Right lobe of liver (tissue), 6 donors: ENCODE results near the gene TMEM270. TPM values are rescaled to one million over a fixed set of nuclear protein-coding genes. Genes with fewer than 3 reads are reported as not detected.
"Not testable (repeated sequence)": the region's sequence is repeated elsewhere in the genome, so short reads cannot be mapped to it uniquely, and the experiment has no call there.

Source experiments
- ATAC-seq, 4 donors: fragments of 200-7000 bp; cut with Tn5 transposase; one replicate each; pipeline ENCODE4 v1.9.1; 2020; ENCODE audit warnings: mild to moderate bottlenecking in 4 of 4, moderate library complexity in 4 of 4
- DNase-seq, 3 donors: peaks; one replicate each; pipeline ENCODE4 v3.0.0-alpha.2; 2020
- H3K27ac ChIP-seq, 3 donors: fragments of 200-600 bp; one replicate each; pipeline ENCODE4 v1.8.0; 2022
- H3K27me3 ChIP-seq, 2 donors: fragments of 200-600 bp; one replicate each; pipeline ENCODE4 v1.8.0; 2022
- H3K36me3 ChIP-seq, 4 donors: fragments of 200-600 bp; sonication (generic) in 1 of 4; one replicate each; pipeline versions ENCODE4 v1.5.1 to v1.8.0; 2017 to 2022; ENCODE audit warnings: control low read depth in 1 of 4
- H3K4me1 ChIP-seq, 4 donors: fragments of 200-600 bp; sonication (generic) in 1 of 4; one replicate each; pipeline versions ENCODE4 v1.5.1 to v1.8.0; 2017 to 2022; ENCODE audit warnings: control low read depth in 1 of 4
- H3K4me3 ChIP-seq, 3 donors: fragments of 200-600 bp; one replicate each; pipeline ENCODE4 v1.8.0; 2022
- H3K9me3 ChIP-seq, 4 donors: fragments of 200-600 bp; sonication (generic) in 1 of 4; one replicate each; pipeline versions ENCODE4 v1.5.1 to v1.8.0; 2017 to 2022; ENCODE audit warnings: control low read depth in 1 of 4
- CTCF ChIP-seq, 4 donors: fragments of 200-600 bp in 3 of 4; fragments of 450-650 bp in 1 of 4; IDR thresholded peaks; one replicate each; pipeline versions ENCODE4 v1.5.1 to v1.8.0; 2016 to 2022; ENCODE audit warnings: antibody characterized with exemption in 4 of 4, mild to moderate bottlenecking in 2 of 4
- POLR2A ChIP-seq: fragments of 450-650 bp; IDR thresholded peaks from one replicate; pipeline ENCODE4 v1.6.1; 2017; ENCODE audit warnings: antibody characterized with exemption, mild to moderate bottlenecking
- WGBS: methylation state at CpG from one replicate; pipeline ENCODE4 v1.1.6; 2018; ENCODE audit warnings: low coverage, low lambda C conversion rate; ENCODE audit not compliant: insufficient coverage; ENCODE audit errors: missing lambda C conversion rate; 5-methylcytosine and 5-hydroxymethylcytosine counted together
- intact Hi-C, 2 donors: fragments of 100-400 bp; cut with DNase I; formaldehyde crosslinking; loops; one replicate each; pipeline versions ENCODE4 v1.11.2 to v1.14.1; 2022
- total RNA-seq, 6 experiments: library from RNA; depleted of rRNA in 2 of 6; stranded (reverse); fragments of >200 nt in 2 of 6; fragmentation: NEBNext Ultra II Directional in 3 of 6; extraction: Animal tissue kit (Norgen Biotek cat#: 25700) in 3 of 6; gene quantifications; one replicate each; pipeline versions ENCODE4 v1.1.0 to v1.2.4, GENCODE V29; 2016 to 2023
- donor health status: DM: no; HTN: yes; CAD: no.
- donor health status: DM: no; HTN: no; CAD: no.
- donor health status: DM: no; HTN: no; CAD: no.
- donor health status: DM: no; HTN: yes; CAD: no.
- donor health status: DM: no; HTN: yes; CAD: no.

Gene TMEM270
- total RNA-seq, 6 experiments from 2014 or later = not detected

- Histone ChIP-seq H3K9me3 (no peaks in the 10 kb centered on the region), H3K4me1 (peaks cover 0 to 3% (median 0%) of the 10 kb centered on the region in 4 donors), H3K27ac (no peak overlapping the region), H3K27me3 (no peaks in the 10 kb centered on the region), H3K4me3 (no peak overlapping the region), H3K36me3 (no peaks in the 10 kb centered on the region)
- no peak for TF ChIP-seq POLR2A
- no peak for TF ChIP-seq CTCF (IDR thresholded peaks at IDR 0.05)
- intact Hi-C loops = no loop called here
- ATAC-seq (no peak), DNase-seq (no peak)
- WGBS = no CpG with 5 or more reads among the region's 11 CpGs
Observed at GRCh38 chr7:73834626-73835191, 26.2 kb upstream of the TMEM270 start.

- H3K27me3 ChIP-seq, ATAC-seq, DNase-seq, H3K4me3 ChIP-seq, H3K36me3 ChIP-seq, H3K27ac ChIP-seq, intact Hi-C loops, H3K9me3 ChIP-seq, H3K4me1 ChIP-seq: not testable (repeated sequence)
Observed at GRCh38 chr7:73837167-73837566, 23.8 kb upstream of the TMEM270 start.

GRCh38 chr7:73838642-73839041, 22.3 kb upstream of the TMEM270 start:
- Histone ChIP-seq H3K9me3 (no peaks in the 10 kb centered on the region), H3K4me3 (no peak overlapping the region), H3K27me3 (no peaks in the 10 kb centered on the region), H3K4me1 (peaks cover 0 to 5% (median 2%) of the 10 kb centered on the region in 4 donors), H3K27ac (no peak overlapping the region), H3K36me3 (no peaks in the 10 kb centered on the region)
- DNase-seq (no peak), ATAC-seq (no peak)
- TF ChIP-seq POLR2A = no peak
- intact Hi-C loops = no loop called here
- no CpG with 5 or more reads among the region's 6 CpGs for WGBS

GRCh38 chr7:73839290-73839689, 21.7 kb upstream of the TMEM270 start:
- TF ChIP-seq CTCF (IDR thresholded peaks at IDR 0.05) (no peak), POLR2A (no peak)
- Histone ChIP-seq H3K9me3 (no peaks in the 10 kb centered on the region), H3K27me3 (no peaks in the 10 kb centered on the region), H3K4me3 (no peak overlapping the region), H3K4me1 (peaks cover 0 to 5% (median 2%) of the 10 kb centered on the region in 4 donors), H3K27ac (no peak overlapping the region), H3K36me3 (no peaks in the 10 kb centered on the region)
- no peak for DNase-seq
- 50% methylated on average over 2 of the region's 7 CpGs for WGBS
- no peak for ATAC-seq
- intact Hi-C loops = no loop called here

GRCh38 chr7:73839743-73840714, 20.9 kb upstream of the TMEM270 start:
- Histone ChIP-seq H3K4me3 (no peak overlapping the region), H3K27me3 (no peaks in the 10 kb centered on the region), H3K36me3 (no peaks in the 10 kb centered on the region), H3K27ac (no peak overlapping the region), H3K9me3 (no peaks in the 10 kb centered on the region), H3K4me1 (peaks cover 0 to 5% (median 2%) of the 10 kb centered on the region in 4 donors)
- intact Hi-C loops = no loop called here
- DNase-seq (no peak), ATAC-seq (no peak)
- TF ChIP-seq POLR2A = no peak
- no peak for TF ChIP-seq CTCF (IDR thresholded peaks at IDR 0.05)
- WGBS = 100% methylated on average over 10 of the region's 22 CpGs
